ENCODE results near the gene ERC2.

Gene ERC2

DNA sequence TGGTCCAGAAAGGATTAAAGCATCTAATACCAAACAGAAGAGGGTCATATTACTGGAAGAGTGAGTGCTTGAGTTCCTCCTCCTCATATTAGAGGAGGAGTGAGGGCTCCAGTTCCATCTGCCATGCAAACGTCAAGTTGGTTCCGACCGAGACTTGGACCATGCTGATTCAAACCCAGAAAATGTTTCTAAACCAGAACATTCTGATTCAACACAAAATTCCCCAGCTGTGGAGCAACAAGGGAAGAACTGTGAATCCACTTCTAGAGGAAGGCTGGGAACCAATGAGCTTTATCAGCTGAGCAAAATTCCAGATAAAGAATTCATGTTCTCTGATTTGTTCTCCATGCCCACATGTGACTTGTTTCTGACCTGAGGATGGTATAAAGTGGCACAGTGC lies 845.5 kb downstream of the ERC2 start:
- DNase-seq, result no peak

DNA sequence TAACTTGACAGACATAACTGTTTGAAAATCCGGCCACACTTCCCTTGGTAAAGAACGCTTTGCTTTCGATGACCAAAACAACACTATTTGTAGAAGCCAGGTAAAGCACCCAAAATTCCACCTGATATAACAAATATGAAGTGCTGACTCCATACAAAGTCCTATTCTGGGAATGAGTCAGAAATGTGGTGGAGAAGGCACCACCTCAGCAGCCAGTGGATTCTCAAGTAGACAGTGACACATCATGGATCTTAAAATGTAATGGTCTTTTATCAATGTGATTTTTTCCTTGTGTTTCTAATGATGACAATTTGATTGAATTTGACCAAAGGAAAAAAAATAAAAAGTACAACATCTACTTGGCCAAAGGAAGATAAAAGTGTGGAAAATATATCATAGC lies 846.2 kb downstream of the ERC2 start:
- no peak for DNase-seq

GRCh38 chr3:55621648-55622047 lies 846.6 kb downstream of the ERC2 start:
- no peak for DNase-seq

DNA sequence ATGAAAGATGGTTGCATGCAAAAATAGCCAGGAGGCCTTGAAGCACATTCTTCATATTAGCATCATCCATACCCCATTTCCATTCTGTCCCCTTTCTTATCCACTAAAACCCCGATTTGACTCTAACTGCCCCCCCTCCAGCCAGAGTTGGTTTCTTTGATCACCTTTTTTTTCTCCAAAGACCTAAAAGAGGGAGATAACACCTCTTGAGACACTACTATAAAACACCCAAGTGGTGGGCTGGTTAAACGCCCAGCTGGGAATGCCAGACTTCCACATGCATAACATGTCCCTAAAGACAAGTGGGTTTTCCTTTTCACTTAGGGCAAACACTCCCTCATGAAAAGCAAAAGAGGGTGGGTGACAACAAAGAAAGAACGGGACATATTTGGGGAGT lies 847.2 kb downstream of the ERC2 start:
- no peak for DNase-seq

DNA sequence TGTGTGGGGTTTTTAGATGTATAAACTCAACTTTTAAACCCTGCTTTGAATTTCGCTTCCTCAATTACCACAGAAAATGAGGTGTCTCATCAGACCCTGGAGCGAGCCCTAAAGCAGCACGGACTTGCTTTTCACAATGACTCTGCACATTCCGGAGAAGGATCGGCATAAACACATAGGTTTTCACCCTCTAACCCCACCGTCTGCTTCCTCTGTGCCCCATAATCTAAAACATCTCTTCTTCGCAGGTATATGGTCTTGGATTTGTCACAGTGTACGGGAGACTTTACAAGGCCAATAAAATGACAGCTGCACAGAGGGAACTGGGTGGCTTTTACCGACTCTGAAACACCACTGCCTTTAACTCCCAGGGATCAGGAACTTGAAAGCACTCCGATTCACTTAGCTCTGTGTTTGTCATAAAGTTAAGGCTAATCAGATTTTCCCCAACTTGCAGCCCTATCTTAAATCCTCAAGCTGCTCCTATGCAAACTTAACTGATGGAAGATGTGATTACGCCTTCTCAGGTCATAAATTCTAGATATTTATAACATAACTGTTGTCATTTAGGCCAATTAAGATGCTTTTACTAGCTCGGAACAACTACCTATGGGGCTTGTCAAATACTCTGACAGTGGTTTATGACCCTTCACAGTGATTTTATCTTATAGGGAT lies 847.8 kb downstream of the ERC2 start:
- no peak for DNase-seq

- DNase-seq, result no peak
These were observed 849.0 kb downstream of the ERC2 start for GRCh38 chr3:55619046-55619808.

GRCh38 chr3:55617385-55617784 lies 850.9 kb downstream of the ERC2 start:
- no peak for DNase-seq

DNA sequence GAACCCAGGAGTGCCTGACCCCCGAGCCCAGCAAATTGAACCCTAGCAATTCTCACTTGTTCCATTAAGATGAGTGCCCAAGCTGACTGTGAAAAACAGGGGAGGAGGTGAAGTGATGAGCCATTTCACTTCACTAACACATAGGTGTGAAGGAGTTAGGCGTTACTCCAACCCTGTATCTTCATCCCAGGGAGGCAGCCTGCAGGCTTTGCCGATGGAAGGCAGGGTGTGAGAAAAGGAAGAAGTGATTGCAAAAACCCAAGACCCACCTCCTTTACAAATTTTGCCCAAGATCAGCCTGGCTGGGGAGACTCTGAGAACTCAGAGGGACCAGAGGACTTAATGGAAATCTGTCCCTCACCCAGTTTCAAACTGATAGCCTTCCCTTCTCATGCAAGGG lies 851.5 kb downstream of the ERC2 start:
- DNase-seq, result no peak

DNA sequence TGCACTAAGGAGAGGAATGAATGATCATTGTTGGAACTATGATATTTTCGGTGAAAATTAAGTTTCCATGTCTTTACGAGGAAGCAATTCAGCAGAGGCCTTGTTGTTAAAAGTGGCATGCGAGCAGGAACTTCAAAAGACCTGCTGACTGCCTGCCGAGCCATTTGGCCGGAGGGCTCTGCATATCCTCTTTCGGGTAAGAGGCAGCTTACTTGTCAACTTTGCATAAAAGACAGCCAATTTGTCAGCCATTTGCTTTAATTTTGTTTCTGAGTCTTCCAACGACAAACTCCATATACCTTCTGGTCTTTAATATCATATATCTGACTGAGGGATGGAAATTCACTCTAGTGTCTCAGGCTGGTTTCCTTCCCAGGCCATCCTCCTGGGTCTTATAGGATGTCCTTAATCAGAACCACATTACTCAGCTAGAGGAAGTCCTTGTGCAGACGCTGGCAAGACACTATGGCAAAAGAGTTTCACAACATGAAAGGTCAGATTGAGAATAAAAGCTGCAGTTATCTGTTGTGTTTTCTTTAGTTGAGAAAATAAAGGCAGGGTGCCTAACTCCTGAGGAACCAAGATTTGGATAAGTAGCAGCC lies 852.5 kb downstream of the ERC2 start:
- DNase-seq, result no peak

GRCh38 chr3:55615039-55615693 lies 853.1 kb downstream of the ERC2 start:
- no peak for DNase-seq

DNA sequence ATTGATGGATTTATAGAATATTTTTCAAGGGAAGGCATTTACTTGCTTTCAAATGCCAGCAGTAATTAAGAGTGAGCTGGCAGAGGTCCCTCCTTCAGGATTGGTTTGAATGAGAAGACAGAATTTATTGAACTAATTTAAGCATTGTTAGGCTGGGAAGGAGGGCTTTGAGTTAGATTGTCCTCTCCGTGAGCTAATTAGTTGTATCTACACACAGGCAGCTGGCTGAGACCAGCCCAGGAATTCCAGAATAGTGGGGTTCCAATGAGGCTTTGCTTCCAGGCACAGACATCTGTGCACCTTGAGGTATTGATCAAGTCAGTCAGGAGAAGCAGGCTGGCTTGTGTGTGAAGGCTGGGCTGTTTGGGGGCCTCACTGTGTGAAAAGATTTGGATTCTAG lies 857.1 kb downstream of the ERC2 start:
- DNase-seq, result no peak

GRCh38 chr3:55609230-55609827 lies 858.9 kb downstream of the ERC2 start:
- DNase-seq, result no peak

DNA sequence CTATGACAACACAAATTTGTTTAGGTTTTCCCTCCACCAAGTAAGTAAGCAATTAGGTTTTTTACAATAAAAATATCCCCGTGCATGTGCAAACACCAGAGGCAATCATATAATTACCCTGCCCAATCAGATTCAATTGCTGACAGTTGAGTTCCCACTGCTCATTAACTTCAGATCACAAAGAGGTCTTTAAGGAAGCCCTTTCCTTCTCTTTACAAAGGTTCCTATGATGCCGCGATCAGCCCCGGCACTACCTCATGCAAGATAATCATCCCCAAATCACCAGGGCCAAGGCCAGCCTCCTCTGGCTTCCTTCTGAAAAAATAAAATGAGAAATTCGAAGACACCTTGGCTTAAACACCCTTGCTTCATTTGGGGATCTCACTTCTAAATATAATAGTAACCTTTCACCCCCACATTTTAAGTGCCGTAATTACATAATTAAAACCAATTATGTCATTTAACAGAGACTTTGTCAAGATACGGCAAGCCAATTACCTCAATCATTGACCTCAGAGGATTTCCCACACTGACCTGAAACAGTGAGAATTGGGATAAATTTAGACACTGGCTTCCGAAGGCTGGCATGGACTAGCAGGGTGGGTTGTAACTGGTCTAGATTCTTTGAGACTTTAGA lies 859.8 kb downstream of the ERC2 start:
- DNase-seq, result no peak

- no peak for DNase-seq
These were observed 860.4 kb downstream of the ERC2 start for GRCh38 chr3:55607844-55608243.

GRCh38 chr3:55607175-55607574 lies 861.1 kb downstream of the ERC2 start:
- no peak for DNase-seq

- DNase-seq, result no peak
These were observed 862.6 kb downstream of the ERC2 start for GRCh38 chr3:55605443-55606236.

DNA sequence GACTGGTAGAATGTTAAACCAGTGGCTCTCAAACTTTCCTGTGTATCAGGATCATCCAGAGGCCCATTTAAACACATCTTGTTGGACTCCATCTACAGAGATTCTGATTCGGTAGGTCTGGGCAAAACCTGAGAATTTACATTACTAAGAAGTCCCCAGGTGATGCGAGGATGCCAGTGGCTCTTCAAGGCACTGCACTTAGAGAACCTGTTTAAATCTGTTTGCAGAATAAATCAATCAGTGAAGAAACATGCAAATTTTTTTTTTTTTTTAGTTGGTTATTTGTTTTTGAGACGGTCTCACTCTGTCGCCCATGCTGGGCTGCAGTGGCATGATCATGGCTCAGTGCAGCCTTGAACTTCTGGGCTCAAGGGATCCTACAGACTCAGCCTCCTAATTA lies 863.4 kb downstream of the ERC2 start:
- no peak for DNase-seq

GRCh38 chr3:55604402-55604801 lies 863.9 kb downstream of the ERC2 start:
- DNase-seq, result no peak

DNA sequence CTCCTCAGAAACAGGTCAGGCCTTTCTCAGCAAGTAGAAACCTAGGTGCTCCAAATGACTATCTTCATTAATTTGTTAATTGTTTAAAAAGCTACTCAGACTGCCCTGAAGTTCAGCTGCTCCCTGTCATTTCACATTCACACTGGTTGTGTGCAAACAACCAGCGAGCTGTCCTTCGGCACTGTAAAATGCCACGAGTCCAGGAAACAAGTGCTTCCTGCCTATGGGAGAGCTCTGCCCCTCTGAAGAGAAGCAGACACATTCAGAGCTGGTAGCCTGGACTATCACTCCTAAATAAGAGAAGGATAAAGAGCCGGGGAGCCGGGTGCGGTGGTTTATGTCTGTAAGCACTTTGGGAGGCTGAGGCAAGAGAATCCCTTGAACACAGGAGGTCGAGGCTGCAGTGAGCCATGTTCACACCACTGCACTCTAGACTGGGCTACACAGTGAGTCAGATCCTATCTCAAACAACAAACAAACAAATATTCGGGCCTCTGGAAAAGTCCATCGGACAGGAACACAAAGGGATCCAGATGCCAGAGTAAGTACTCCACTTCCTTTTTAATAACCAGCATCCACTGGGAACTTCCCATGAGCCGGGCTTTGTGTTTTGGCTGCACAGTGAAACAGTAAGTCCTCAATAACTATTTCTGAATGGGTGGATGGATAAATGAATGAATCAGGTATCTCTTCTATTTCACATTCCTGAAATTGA lies 866.7 kb downstream of the ERC2 start:
- DNase-seq, result no peak

DNA sequence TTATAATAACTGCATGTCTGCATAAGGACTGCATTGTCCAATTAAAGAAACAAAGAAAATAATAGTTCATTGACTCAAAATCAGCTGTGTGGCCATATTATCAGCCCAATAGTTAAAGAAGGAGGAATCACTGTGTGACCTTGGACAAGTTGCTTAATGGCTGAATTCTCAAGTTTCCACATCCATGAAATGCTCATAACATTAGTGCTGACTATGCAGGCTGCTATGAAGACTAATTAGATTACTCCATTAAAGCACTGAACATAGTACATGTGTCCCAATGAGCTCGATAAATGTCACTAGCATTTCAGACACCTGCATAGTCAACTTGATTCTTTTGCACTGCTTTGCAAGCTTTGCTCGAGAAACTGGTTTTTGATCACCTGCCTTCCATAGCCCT lies 870.0 kb downstream of the ERC2 start:
- no peak for DNase-seq

GRCh38 chr3:55597641-55598040 lies 870.6 kb downstream of the ERC2 start:
- no peak for DNase-seq
